Amygdala (tissue), 56 donors: ENCODE data around the gene FOLH1.
"Not testable (repeated sequence)": the region's sequence is repeated elsewhere in the genome, so short reads cannot be mapped to it uniquely, and the experiment has no call there.

Source experiments
- DNase-seq, 56 donors: peaks; one replicate each; lab custom pipeline; 2025; lab: John Stamatoyannopoulos, UW

FOLH1 gene

DNA sequence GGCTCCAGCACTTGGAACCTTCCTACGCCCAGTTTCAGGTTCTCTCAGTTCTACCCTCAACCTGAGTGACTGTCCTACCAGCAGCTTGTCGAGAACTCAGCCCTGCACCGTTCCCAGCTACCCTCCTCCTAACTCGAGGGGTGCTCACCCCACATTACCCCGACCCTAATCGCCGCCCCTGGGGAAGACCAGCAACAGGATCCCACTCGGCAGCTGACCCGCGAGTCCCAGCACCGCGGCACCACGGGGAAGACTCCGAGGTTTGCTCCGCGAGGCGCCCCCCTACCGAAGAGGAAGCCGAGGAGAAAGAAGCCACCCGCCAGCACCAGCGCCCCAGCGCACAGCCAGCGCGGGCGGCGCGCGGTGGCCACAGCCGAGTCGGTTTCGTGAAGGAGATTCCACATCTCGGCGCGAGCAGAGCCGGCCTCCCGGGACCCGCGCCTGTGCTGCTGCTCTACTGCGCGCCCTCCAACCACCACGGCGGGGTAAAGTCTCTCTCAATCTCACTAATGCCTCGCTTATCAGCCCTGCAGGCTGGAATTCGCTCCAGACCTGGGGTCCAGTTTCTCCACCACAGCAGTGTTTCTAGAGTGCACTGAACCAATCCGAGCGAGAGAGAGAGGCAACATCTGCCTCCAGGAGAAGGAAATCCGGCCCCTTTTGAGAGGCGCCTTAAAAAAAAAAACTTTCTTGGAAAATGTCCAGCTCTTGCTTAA, at the start of gene FOLH1:
FOLH1 (minus strand) TSS at position 597 of the 716 bp plus-strand sequence; CDS start at position 404, 193 bp downstream.
- peak in 27 of 56 donors; percentile 19 to 71 (median 45) for DNase-seq

DNA sequence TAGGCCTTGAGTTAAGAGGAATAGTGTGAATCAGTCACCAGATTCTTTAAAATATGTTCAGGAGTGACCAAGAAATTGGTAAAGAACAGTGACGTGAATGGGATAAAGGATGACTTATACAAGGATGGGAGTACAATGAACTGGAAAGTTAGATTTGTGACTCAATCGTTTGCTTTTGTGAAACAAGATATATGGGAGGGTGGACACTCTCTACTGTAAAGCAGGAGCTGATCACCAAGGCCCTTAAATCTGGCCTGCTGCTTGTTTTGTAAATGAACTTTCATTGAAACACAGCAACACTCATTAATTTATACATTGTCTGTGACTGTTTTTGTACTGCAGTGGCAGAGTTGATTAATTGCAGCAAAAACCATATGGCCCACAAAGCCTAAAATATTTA, 46.7 kb upstream of the FOLH1 start:
- not testable (repeated sequence) for DNase-seq

DNA sequence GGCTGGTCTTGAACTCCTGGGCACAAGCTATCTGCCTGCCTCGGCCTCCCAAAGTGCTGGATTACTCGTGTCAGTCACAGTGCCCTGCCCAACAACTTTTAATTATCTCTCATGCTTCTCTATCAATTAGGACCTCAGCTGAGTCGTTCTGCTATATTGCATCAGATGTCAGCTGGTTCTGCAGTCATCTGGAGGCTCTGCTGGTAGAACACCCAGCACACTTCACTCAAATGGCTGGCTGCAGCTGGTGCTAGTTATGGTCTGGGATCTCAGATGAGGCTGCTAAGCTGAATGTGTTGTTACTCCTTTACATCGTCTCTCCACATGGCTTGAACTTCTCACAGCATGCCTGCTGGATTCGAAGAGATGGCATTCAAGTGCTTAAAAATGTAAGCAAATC, 42.8 kb upstream of the FOLH1 start:
- not testable (repeated sequence) for DNase-seq

DNA sequence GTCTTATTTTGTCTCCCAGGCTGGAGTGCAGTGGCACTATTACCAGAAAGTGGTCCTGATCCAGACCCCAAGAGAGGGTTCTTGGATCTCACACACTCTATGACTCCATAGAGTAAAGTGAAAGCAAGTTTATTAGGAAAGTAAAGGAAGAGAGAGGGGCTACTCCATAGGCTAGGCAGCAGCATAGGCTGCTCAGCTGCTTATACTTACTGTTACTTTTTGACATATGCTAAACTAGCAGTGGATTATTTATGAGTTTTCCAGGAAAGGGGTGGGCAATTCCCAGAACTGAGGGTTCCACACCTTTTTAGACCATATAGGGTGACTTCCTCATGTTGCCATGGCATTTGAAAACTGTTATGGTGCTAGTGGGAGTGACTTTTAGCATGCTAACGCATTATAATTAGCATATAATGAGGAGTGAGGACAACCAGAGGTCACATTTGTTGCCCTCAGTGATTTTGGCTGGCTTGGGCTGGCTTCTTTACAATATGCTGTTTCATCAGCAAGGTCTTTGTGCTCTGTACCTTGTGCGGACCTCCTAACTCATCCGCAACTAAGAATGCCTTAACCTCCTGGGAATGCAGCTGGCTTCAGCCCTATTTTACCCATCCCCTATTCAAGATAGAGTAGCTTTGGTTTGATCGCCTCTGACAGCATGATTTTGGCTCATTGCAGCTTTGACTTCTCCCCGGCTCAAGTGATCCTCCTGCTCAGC, 42.2 kb upstream of the FOLH1 start:
- DNase-seq, result not testable (repeated sequence)

DNA sequence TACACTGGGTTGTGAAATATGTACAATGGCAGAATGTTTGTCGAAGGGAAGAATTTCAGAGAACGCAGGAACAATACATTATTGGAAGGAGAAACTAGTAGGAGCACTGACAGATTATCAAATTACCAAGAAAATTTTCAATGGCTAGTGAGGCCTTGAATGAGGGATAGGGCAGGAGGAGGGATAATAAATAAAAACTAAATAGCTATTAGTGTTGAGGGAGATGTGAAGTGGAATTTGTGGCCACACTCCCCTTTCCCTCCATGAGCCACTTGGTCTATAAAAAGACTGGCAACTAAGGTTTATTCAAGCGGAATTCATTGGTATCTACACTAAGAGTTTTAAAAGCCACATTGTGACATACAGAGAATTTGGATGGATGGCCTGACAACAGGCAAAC, 41.0 kb upstream of the FOLH1 start:
- not testable (repeated sequence) for DNase-seq

DNA sequence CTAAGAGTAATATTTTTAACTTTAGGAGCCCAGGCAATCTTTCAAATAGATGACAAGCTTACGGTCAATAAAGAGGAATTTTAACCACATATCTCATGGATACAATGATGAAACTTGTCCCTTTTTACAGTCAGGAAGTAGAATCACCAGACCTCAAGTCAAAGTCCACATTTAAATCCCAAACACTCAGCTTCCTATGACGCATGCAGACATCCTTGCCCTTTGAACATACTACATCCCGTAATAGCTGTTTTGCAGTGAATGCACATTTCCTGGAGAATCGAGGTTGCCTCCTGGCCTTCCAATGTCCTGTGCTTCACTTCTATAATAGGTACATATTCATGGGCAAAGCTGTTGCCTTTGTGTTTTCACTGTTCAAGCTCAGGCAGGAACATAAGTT, 25.3 kb upstream of the FOLH1 start:
- not testable (repeated sequence) for DNase-seq

DNA sequence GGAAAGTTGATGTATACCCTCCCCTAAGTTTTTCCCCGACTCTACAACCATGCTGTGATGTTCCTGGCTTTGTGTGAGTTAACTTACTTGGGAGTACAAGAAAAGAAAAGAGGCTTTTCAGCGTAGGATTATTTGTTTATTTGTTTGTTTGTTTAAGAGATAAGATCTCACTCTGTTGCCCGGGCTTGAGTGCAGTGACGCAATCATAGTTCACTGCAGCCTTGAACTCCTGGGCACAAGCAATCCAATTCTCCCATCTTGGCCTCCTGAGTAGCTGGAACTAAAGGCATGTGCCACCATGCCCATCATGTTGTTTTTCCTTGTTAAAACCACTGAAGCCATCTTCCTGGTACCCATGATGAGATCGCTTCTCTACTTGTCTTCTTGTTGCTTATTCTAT, 24.6 kb upstream of the FOLH1 start:
- DNase-seq, result not testable (repeated sequence)

DNA sequence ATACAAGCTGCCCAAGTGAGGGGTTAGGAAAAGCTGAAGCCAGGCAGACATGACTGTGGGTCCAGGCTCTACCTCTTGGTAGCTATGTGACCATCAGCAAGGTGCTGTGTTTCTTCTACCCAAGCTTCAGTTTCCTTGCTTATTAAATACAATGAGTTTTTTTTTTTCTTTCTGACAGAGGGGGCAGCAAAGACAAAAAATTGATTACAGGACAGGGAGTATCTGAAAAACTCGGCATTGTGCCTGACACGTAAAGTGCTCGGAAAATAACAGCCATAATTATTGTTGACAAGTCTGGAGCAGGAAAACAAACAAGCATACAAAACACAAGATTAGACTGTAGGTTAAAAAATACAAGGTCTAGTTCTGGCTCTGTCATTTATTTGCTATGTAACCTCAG, 23.3 kb upstream of the FOLH1 start:
- DNase-seq, result not testable (repeated sequence)

DNA sequence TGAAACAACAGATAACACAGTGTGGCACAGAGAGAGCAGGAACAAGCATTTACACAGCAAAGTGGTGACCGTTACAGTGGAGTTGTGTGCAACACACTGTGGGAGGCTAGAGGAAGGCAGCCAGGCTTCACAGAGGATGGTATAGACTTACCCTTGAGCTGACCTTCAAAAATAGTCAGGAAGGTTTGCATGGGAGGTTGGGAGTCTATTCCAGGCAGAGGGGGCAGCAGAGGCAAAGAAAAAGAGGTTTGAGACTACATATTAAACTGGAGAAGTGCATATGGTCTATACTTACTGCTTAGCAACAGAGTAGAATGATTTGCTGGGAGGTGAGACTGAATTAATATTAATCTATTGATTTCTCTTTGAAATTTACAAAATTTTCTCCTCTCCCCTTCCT, 22.1 kb upstream of the FOLH1 start:
- DNase-seq, result peak in 4 of 56 donors; percentile 3 to 7 (median 3)

DNA sequence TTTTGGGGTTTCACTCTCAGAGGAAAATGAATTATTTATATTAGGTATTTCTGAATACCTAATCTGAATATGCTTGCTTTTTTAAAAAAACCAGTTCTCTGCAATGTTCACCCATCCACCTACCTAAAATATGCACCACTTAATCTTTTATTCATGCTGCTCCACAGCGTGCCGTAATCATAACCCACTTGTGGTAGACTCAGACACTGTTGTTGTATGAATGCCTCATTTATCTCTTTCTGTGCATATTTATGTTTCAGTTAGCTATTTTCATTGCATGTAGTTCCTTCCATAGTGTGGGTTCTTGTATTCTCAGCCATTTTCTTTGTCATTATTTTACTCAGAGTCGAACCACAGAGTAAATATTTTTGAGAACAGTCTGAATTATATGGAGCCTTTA, 21.6 kb upstream of the FOLH1 start:
- not testable (repeated sequence) for DNase-seq

DNA sequence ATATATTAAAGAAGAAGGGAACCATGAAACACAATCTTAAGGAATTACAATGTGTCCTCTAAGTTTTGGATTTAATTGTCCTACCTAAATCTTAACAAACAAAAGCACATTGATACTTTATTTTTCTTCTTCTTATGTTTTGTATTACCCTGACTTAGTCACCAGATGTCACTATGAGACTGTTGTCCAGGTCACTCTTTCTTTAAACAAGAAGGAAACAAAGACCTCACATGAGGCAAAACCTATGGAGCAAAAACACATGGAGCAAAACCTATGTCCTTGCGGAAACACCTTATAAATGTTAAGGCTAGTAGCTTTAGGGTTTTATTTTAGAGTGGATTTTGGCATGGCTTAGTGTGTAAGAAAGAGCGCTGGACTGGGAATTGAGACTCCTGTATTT, 20.7 kb upstream of the FOLH1 start:
- DNase-seq, result not testable (repeated sequence)

DNA sequence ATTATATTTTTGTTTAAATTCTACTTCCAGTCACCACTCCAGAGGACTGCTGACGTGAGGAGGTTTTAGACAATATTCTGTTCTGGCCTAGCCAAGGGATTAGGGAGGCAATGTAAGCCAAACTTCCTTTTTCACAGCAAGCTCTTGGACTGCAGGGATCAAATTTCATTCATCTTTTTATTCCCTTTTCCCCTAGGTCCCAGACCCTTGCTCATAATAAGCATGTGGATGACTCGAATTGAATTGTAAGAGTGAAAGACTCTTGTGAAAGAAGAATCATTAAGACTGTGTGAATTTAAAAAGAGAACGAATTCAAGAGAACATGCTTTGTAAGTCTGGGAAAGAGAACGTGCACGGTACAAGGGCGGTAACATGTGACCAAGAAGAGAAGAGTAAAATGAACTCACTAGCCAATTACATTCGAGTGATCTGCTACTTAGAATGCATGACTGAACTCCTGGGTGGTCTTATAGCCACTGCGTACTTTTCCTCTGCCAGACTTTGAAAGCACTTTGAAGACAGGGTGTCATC, 16.9 kb upstream of the FOLH1 start:
- DNase-seq, result not testable (repeated sequence)

DNA sequence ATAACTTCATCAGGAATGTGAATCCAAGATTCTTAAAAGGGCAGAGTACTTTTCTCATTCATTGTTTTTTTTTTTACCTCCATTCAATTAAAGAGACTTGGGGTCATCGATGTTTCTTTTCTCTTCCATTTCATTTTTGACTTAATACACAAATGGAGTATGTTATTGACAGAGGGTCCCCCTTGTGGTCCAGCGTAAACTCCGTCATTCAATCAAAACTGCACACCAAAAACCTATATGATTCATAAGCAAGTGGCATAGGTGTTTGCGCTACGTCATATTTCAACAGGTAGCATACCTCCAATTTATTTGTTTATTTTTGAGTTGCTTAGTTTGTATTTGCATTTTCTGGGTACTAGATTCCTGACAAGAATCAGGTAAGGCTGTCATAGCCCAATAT, 12.7 kb upstream of the FOLH1 start:
- no peak for DNase-seq

DNA sequence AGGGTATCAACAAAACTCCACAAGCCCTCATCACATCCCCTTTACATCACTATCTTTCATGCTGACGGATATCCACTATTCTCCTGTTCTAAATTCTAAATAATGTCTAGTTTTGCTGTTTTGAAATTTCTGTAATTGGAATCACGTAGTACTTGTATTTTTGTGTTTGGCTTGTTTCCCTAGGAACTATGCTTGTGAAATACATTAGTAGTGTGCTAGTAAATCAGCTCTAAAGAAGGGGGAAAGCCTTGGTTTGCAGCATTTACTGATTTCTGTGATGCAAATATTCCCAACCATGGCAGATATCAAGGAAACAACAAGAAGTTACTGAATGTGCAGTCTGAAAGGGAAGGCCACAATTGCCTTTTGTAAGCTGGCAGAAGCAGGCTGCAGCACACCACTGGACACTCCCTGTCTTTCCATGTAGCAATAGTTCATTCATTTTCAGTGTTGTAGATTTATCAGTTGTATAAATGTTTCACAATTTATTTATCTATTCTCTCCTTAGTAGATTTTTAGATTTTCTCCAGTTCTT, 4.7 kb upstream of the FOLH1 start:
- DNase-seq, result peak in 15 of 56 donors; percentile 8 to 66 (median 41)

DNA sequence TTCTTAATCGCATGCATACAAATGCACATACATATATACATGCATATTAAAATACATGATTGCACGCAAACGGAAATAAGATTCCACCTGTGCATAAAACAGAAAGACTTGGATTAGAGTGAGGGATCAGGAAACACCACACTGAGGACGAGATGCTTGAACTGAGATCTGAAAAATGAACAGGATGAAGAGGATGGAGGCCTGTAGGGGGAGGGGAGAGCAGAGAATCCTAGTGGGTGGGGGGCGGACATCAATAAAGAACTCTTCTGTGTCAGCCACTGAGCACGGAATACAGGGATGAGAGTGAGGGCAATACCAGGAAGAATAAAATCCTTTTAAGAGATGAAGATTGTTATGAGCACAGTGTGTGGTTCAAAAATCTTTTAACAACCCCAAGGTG, 1.4 kb downstream of the FOLH1 start:
- peak in 13 of 56 donors; percentile 10 to 64 (median 27) for DNase-seq

DNA sequence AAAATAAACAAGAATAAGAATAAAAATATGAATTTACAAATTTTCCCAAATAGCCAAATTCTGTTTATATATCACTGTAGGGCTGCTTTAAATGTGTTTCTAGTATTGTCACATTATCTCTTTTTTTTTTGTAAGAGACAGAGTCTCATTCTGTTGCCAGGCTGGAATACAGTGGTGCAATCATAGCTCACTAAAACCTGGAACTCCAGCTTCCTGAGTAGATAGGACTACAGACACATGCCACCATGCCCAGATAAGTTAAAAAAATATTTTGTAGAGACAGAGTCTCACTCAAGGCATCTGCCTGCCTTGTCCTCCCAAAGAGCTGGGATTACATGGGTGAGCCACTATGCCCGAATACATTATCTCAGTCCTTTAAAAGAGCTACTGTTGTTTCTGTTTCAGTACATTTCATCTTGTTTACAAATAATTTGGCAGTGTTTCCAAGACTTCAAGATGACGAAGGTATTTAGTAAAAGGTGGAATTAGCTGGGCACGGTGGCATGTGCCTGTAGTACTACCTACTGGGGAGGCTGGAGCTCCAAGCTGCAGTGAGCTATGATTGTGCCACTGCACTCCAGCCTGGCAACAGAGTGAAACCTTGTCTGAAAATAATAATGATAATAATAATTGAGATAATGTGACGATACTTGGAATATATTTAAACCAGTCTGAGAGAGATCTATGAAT, 6.0 kb downstream of the FOLH1 start:
- no peak for DNase-seq

DNA sequence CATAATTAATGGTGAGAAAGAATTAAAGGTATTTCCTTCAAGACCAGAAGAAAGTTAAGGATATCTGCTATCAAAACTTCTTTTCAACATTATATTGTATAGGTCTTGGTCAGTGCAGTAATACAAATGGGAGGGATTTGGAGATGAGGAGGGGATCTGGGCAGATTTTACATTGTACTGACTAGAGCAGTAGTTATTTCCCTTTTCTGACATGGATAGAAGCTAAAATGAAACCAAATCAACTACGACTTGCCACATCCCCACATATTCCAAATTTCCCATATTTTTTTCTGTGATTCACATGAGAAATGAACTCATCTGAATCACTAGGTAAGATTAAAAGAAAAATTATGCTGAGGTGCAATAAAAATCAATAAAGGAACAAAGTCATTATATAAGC, 11.6 kb downstream of the FOLH1 start:
- DNase-seq, result not testable (repeated sequence)

DNA sequence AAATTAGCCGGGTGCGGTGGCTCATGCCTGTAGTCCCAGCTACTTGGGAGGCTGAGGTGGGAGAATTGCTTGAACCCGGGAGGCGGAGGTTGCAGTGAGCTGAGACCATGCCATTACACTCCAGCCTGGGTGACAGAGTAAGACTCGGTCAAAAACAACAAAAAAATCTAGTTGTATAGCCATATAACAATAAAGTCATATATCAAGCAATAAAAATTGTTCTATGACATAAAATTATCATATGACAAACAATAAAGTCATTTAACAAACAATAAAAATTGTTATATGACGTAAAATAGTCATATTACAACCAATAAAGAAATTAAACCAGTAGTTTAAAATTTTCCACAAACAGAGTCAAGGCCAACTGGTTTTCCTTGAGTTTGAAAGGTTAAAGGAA, 12.4 kb downstream of the FOLH1 start:
- not testable (repeated sequence) for DNase-seq

DNA sequence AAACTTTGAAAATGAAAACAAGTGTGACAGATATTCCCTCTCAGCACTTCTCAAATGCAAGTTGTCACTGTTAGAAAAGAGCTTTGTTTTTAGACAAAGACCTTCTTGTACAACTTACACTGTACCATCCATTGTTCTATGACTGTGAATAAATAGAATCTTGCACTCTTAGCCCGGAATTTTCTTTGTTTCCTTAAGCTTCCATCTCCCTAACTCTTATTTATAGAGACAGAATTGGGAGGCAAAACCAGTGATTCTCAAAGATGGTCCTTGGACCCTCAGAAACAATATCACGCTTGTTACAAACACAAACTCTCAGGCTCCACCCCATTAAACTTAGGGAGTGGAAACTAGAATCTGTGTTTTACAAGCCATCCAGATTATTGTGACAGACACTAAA, 18.1 kb downstream of the FOLH1 start:
- DNase-seq, result peak in 1 of 56 donors; percentile 54

DNA sequence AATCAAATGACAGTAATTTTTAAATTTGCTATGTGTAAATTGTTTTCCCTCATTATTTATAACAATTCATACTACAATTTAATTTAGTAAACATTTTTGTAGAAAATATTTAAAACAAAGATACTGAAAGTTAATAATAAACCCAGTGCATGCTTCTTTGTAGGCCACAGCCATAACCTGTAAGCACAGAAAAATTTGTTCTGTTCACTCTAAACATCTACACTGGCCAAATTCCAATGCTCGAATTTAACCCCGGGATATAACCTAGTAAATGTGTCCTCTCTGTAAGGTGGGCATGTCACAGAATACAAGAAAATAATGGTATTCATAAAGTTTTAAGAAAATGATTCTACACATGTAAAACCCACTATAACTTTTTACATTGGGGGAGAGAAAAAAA, 22.2 kb downstream of the FOLH1 start:
- not testable (repeated sequence) for DNase-seq

DNA sequence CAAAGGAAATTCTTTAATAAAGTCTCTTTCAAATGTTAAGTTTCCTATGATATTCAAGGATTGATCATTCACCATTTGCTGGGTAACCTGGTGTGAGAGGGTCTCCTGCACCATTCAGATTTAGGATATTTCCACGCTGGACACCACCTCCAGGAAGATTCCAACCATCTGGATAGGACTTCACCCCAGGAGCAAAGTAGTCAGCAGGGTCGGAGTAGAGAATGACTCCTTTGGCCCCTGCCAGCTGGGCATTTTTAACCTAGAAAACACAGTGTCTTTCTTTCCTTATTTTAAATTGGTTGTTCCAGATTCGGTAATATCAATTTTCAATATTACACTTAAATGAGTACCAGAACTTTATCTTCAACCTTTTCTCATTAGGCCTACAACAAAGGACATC, 22.8 kb downstream of the FOLH1 start:
- not testable (repeated sequence) for DNase-seq
